Ascending aorta (tissue), 2 donors: ENCODE data around the gene SH3BGRL3. TPM values are rescaled to one million over a fixed set of nuclear protein-coding genes. Genes with fewer than 3 reads are reported as not detected.

Experiments used
- DNase-seq, 2 donors: peaks; one replicate each; pipeline ENCODE4 v3.0.0-alpha.2; 2019; ENCODE audit warnings: low spot score in 2 of 2
- H3K27ac ChIP-seq, 2 donors: fragments of 200-600 bp; sonication (generic); one replicate each; pipeline ENCODE4 v1.5.1; 2016 to 2017; ENCODE audit warnings: mild to moderate bottlenecking in 1 of 2
- H3K27me3 ChIP-seq: fragments of 200-600 bp; sonication (generic); one replicate; pipeline ENCODE4 v1.5.1; 2017
- H3K36me3 ChIP-seq, 2 donors: fragments of 200-600 bp; sonication (generic); one replicate each; pipeline ENCODE4 v1.5.1; 2016
- H3K4me1 ChIP-seq, 2 donors: fragments of 200-600 bp; sonication (generic); one replicate each; pipeline ENCODE4 v1.5.1; 2016 to 2017; ENCODE audit warnings: mild to moderate bottlenecking in 1 of 2
- H3K4me3 ChIP-seq, 2 donors: fragments of 200-600 bp; sonication (generic); one replicate each; pipeline ENCODE4 v1.5.1; 2016 to 2017; ENCODE audit warnings: mild to moderate bottlenecking in 1 of 2
- H3K9me3 ChIP-seq, 2 donors: fragments of 200-600 bp; sonication (generic); one replicate each; pipeline ENCODE4 v1.5.1; 2016
- CTCF ChIP-seq, 3 experiments: fragments of 200-600 bp in 2 of 3; fragments of 450-650 bp in 1 of 3; sonication (generic) in 2 of 3; IDR thresholded peaks; one replicate each; pipeline ENCODE4 v1.5.1; 2016 to 2019; ENCODE audit warnings: antibody characterized with exemption in 3 of 3, mild to moderate bottlenecking in 1 of 3, moderate library complexity in 1 of 3
- intact Hi-C: fragments of 100-400 bp; cut with DNase I; formaldehyde crosslinking; loops from one replicate; pipeline ENCODE4 v1.15.1; 2023
- total RNA-seq: library from RNA; depleted of rRNA; stranded (reverse); fragments of >200 nt; gene quantifications from one replicate; pipeline ENCODE4 v1.1.0, GENCODE V29; 2016

The SH3BGRL3 gene
- total RNA-seq, 1 donor from 2014 or later, result 228 TPM

- TF ChIP-seq CTCF (IDR thresholded peaks at IDR 0.05), result peak; percentile 82 to 96 (median 86)
- Histone ChIP-seq H3K36me3 (peaks cover 0 to 2% of the 10 kb centered on the region in 2 donors), H3K4me3 (no peak overlapping the region), H3K27me3 (no peaks in the 10 kb centered on the region), H3K9me3 (no peaks in the 10 kb centered on the region), H3K27ac (peak overlapping the region; percentile 90 to 99), H3K4me1 (peaks cover 23 to 41% of the 10 kb centered on the region in 2 donors)
- peak in 1 of 2 donors; percentile 90 for DNase-seq
- intact Hi-C loops, result loop anchor here (1.0 kb wide), 1 partner anchor 45 kb away; no protein-coding TSS in a partner anchor
Observed at GRCh38 chr1:26275580-26276431, 4.1 kb upstream of the SH3BGRL3 start.

GRCh38 chr1:26276432-26276838, 3.5 kb upstream of the SH3BGRL3 start:
- intact Hi-C loops, result no loop called here
- H3K9me3 ChIP-seq, result no peaks in the 10 kb centered on the region
- no peaks in the 10 kb centered on the region for H3K36me3 ChIP-seq
- DNase-seq, result no peak
- no peak overlapping the region for H3K4me3 ChIP-seq
- TF ChIP-seq CTCF (IDR thresholded peaks at IDR 0.05), result no peak
- peaks cover 29 to 47% of the 10 kb centered on the region in 2 donors for H3K4me1 ChIP-seq
- no peaks in the 10 kb centered on the region for H3K27me3 ChIP-seq
- peak overlapping the region; percentile 90 to 99 for H3K27ac ChIP-seq

GRCh38 chr1:26277261-26277661, 2.6 kb upstream of the SH3BGRL3 start:
- DNase-seq, result no peak
- peaks cover 29 to 53% of the 10 kb centered on the region in 2 donors for H3K4me1 ChIP-seq
- intact Hi-C loops, result no loop called here
- TF ChIP-seq CTCF (IDR thresholded peaks at IDR 0.05), result no peak
- no peaks in the 10 kb centered on the region for H3K27me3 ChIP-seq
- no peak overlapping the region for H3K4me3 ChIP-seq
- H3K27ac ChIP-seq, result peak overlapping the region; percentile 90 to 99
- H3K36me3 ChIP-seq, result no peaks in the 10 kb centered on the region
- H3K9me3 ChIP-seq, result no peaks in the 10 kb centered on the region

- no peaks in the 10 kb centered on the region for H3K9me3 ChIP-seq
- H3K4me3 ChIP-seq, result no peak overlapping the region
- H3K4me1 ChIP-seq, result peaks cover 29 to 53% of the 10 kb centered on the region in 2 donors
- no peaks in the 10 kb centered on the region for H3K36me3 ChIP-seq
- H3K27ac ChIP-seq, result peak overlapping the region; percentile 90 to 99
- no peak for DNase-seq
- intact Hi-C loops, result loop anchor here (1.0 to 2.0 kb wide), 3 partner anchors 30 to 167 kb away; partner anchors contain the start of genes C1orf232, PDIK1L and ZNF593
- no peaks in the 10 kb centered on the region for H3K27me3 ChIP-seq
- no peak for TF ChIP-seq CTCF (IDR thresholded peaks at IDR 0.05)
Observed at GRCh38 chr1:26277719-26278118, 2.2 kb upstream of the SH3BGRL3 start.

- peak overlapping the region; percentile 90 to 99 for H3K27ac ChIP-seq
- H3K9me3 ChIP-seq, result no peaks in the 10 kb centered on the region
- H3K4me3 ChIP-seq, result no peak overlapping the region
- peak; percentile 56 to 93 for DNase-seq
- peaks cover 29 to 53% of the 10 kb centered on the region in 2 donors for H3K4me1 ChIP-seq
- H3K36me3 ChIP-seq, result no peaks in the 10 kb centered on the region
- intact Hi-C loops, result loop anchor here (1.0 to 2.0 kb wide), 3 partner anchors 29 to 168 kb away; partner anchors contain the start of genes C1orf232, PDIK1L and ZNF593
- no peak for TF ChIP-seq CTCF (IDR thresholded peaks at IDR 0.05)
- H3K27me3 ChIP-seq, result no peaks in the 10 kb centered on the region
Observed at GRCh38 chr1:26278303-26278702, 1.6 kb upstream of the SH3BGRL3 start.
